Measurements from ENCODE around the gene KLF6.
A peak's percentile ranks its signal among the peaks of the same experiment; 100 is the strongest.

Gene KLF6

DNA sequence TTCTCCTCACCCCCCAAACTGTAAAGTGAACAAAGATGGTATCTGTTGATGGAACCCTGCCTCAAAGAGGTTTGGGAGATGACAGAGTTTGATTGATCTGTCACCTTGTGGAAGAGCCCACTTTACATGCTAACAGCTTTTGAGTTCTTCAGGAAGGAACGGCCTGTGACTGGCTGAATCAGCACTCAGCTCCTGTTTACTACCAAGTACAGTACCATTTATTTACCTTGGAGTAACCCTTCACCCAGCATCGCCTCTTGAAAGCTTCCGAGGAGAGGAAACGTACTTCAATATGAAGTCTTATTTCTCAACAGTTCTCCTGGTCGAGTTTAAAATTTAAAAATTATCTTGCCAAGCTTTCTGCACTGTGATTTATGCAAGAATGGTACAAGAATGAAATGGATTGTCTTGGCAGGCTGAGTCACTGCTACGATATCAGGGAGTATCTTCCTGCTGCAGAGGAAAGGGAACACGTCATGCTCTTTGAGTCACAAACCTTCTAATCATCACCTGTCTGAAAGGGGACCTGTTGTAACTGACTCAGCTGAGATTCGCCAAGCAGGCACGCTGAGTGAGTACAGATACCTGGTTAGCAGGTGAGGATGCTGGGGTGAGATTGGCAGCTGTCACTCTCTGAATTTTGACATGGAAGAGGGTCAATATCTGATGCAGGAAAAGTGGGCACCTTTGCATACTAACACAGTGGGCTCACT is 30.1 kb downstream of the KLF6 start:
- DNase-seq (ENCODE audit: low spot score) = no peak
- TF ChIP-seq CTCF (IDR thresholded peaks at IDR 0.05; ENCODE audit: borderline replicate concordance, control extremely low read depth, extremely low read depth, insufficient read depth, missing control alignments) = no peak
- in situ Hi-C loops (cut with MboI; ENCODE audit: low sequenced_read_pairs, unreplicated experiment) = no loop called here

DNA sequence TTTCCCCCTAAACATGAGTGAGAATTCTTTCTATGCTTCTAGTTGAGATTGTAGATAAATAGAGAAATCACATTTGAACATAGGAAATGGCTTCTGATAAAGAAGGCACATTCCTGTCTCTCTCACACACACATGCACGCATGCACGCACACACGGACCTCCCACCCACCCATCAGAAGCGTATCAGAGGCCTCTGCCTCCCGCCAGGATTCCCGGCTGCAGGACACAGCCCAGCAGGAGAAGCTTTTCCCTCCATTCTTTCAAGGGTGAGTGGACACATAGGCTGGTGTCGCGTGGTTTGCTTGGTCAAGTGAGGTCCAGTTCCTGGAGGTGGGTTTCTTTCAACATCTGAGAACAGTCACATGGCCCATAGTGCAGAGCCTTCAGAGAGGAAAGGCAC is 34.2 kb downstream of the KLF6 start:
- no peak for DNase-seq (ENCODE audit: low spot score)
- no peak for TF ChIP-seq CTCF (IDR thresholded peaks at IDR 0.05; ENCODE audit: borderline replicate concordance, control extremely low read depth, extremely low read depth, insufficient read depth, missing control alignments)
- in situ Hi-C loops (cut with MboI; ENCODE audit: low sequenced_read_pairs, unreplicated experiment) = no loop called here

DNA sequence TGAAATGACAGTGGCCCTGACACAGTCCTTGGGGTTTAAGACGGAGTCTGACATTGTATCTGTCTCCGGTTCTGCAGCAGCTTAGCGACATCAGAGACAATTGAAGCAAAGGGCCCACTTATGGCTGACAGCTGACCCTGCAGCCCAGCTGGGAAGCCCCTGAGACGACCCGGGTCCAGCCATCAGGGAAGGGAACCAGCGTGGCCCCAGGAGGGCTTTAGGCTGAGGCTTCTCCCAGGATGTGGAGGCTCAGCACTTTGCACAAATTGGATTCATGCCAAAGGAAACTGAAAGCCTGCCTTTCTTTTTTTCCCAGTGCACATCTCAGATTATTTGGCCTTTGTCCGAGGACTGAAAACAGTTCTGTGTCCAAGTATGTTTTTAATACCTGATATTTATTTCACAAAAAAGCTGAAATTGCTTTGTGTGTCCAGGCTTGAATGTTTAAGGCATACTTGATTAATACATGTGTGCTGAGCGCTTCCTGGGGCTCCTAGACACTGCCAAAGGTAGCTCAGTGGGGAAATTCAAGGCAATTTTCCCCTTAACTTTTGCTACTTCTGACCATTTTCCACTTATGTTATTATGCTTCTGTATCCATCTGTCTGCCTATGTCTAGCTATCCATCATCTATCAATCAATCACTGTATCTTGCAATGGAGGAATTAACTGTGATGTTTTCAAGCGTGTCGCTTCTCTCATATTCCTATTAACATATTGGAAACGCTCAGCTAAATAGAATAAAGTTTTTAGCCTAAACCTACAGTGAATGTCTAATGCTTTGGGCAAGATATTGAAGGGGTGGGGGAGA is 34.8 kb downstream of the KLF6 start:
- no peak for TF ChIP-seq CTCF (IDR thresholded peaks at IDR 0.05; ENCODE audit: borderline replicate concordance, control extremely low read depth, extremely low read depth, insufficient read depth, missing control alignments)
- in situ Hi-C loops (cut with MboI; ENCODE audit: low sequenced_read_pairs, unreplicated experiment) = no loop called here
- DNase-seq (ENCODE audit: low spot score) = no peak

GRCh38 chr10:3749600-3749999 is 35.4 kb downstream of the KLF6 start:
- TF ChIP-seq CTCF (IDR thresholded peaks at IDR 0.05; ENCODE audit: borderline replicate concordance, control extremely low read depth, extremely low read depth, insufficient read depth, missing control alignments) = no peak
- in situ Hi-C loops (cut with MboI; ENCODE audit: low sequenced_read_pairs, unreplicated experiment) = no loop called here
- DNase-seq (ENCODE audit: low spot score) = peak; percentile 40

DNA sequence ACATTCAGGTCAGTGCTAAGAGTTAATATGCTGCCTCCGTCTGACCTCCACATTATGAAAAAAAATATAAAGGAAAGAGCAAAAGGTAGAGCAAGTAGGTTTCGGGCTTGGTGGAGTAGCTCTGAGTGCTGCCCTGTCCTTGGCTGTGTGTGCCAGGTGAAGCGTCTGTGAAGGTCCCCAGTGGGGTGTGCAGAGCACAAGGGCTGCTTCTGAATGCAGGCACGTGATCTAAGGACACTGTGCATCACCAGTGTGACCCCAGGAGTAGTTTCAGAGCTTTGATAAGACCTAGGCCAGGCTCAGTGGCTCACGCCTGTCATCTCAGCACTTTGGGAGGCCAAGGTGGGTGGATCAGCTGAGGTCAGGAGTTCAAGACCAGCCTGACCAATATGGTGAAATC is 36.0 kb downstream of the KLF6 start:
- no peak for DNase-seq (ENCODE audit: low spot score)
- in situ Hi-C loops (cut with MboI; ENCODE audit: low sequenced_read_pairs, unreplicated experiment) = no loop called here
- no peak for TF ChIP-seq CTCF (IDR thresholded peaks at IDR 0.05; ENCODE audit: borderline replicate concordance, control extremely low read depth, extremely low read depth, insufficient read depth, missing control alignments)

- in situ Hi-C loops (cut with MboI; ENCODE audit: low sequenced_read_pairs, unreplicated experiment) = no loop called here
- TF ChIP-seq CTCF (IDR thresholded peaks at IDR 0.05; ENCODE audit: borderline replicate concordance, control extremely low read depth, extremely low read depth, insufficient read depth, missing control alignments) = no peak
Measured at GRCh38 chr10:3748484-3748883, 36.5 kb downstream of the KLF6 start.

More at GRCh38 chr10:3748484-3748883, 36.5 kb downstream of the KLF6 start:
- no peak for DNase-seq (ENCODE audit: low spot score)
